ENCODE measurements around the gene CBR1.

DNA sequence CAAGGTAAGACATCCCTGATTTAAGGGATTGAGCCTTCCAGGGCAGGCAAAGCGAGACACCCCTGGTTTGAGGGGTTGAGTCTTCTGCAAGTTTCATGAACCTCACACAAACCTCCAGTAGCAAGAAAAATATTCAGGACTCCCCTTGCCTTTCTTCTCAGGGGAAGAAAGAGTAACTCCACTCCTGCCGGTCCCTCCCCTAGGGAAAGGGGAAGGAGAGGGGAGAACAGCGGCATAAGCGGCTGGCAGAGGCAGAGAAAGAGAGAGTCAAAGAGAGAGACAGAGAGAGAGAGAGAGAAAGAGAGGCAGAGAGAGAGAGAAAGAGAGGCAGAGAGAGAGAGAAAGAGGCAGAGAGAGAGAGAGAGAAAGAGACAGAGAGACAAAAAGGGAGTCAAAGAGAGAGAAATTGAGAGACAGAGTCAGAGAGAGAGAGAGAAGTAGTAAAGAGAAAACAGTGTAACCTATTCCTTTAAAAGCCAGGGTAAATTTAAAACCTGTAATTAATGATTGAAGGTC lies 35.6 kb downstream of the CBR1 start:
- no peak for TF ChIP-seq CTCF (IDR thresholded peaks at IDR 0.05)
- TF ChIP-seq EP300 (IDR thresholded peaks at IDR 0.05): no peak
- no peak for TF ChIP-seq POLR2A (IDR thresholded peaks at IDR 0.05)
